ENCODE measurements around the gene NUP58.

GRCh38 chr13:25306671-25307464 lies 5.4 kb downstream of the NUP58 start:
- no peak for TF ChIP-seq EP300 (IDR thresholded peaks at IDR 0.05)
- TF ChIP-seq, protein P1, sequence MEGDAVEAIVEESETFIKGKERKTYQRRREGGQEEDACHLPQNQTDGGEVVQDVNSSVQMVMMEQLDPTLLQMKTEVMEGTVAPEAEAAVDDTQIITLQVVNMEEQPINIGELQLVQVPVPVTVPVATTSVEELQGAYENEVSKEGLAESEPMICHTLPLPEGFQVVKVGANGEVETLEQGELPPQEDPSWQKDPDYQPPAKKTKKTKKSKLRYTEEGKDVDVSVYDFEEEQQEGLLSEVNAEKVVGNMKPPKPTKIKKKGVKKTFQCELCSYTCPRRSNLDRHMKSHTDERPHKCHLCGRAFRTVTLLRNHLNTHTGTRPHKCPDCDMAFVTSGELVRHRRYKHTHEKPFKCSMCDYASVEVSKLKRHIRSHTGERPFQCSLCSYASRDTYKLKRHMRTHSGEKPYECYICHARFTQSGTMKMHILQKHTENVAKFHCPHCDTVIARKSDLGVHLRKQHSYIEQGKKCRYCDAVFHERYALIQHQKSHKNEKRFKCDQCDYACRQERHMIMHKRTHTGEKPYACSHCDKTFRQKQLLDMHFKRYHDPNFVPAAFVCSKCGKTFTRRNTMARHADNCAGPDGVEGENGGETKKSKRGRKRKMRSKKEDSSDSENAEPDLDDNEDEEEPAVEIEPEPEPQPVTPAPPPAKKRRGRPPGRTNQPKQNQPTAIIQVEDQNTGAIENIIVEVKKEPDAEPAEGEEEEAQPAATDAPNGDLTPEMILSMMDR (IDR thresholded peaks at IDR 0.05) = no peak
- no peak for TF ChIP-seq POLR2A (IDR thresholded peaks at IDR 0.05)
- no peak for TF ChIP-seq POLR2AphosphoS5 (IDR thresholded peaks at IDR 0.05)

Measured in gastroesophageal sphincter (tissue), 3 donors.